HG03432 (cell line): ENCODE results near the gene ASPSCR1.
"Not testable (repeated sequence)": the region's sequence is repeated elsewhere in the genome, so short reads cannot be mapped to it uniquely, and the experiment has no call there.

ENCODE experiments used
- ATAC-seq: cut with Tn5 transposase; IDR thresholded peaks from one replicate; pipeline ENCODE4 v1.9.1; 2021; ENCODE audit warnings: mild to moderate bottlenecking, moderate library complexity; ENCODE audit not compliant: unreplicated experiment

Gene ASPSCR1

GRCh38 chr17:81981511-81981910 lies 4.1 kb downstream of the ASPSCR1 start:
- not testable (repeated sequence) for ATAC-seq

DNA sequence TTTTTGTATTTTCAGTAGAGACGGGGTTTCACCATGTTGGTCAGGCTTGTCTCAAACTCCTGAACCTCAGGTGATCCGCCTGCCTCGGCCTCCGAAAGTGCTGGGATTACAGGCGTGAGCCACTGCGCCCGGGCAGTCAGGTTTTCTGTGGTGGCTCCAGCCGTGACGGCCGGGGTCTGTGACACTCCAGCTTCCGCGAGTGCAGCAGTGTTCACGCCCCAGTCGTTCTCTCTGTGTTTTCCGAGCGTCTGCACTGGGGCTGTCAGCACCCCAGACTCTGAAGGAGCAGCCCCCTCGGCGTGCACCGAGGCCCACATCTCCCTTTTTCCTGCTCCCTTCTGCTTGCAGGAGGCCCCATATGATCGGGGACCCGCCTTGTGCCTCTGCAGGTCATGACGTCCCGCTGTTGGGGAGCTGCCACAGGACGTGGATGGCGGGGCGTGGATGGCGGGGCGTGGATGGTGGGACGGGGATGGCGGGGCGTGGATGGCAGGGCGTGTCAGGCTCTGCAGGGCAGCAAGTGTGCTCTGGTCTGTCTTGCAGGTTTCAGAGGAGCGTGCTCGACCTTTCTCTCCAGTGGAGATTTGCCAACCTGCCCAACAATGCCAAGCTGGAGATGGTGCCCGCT lies 5.7 kb downstream of the ASPSCR1 start:
- no peak for ATAC-seq

GRCh38 chr17:81983639-81984373 lies 6.4 kb downstream of the ASPSCR1 start:
- no peak for ATAC-seq

- ATAC-seq: no peak
Measured at GRCh38 chr17:81984773-81985410, 7.5 kb downstream of the ASPSCR1 start.

DNA sequence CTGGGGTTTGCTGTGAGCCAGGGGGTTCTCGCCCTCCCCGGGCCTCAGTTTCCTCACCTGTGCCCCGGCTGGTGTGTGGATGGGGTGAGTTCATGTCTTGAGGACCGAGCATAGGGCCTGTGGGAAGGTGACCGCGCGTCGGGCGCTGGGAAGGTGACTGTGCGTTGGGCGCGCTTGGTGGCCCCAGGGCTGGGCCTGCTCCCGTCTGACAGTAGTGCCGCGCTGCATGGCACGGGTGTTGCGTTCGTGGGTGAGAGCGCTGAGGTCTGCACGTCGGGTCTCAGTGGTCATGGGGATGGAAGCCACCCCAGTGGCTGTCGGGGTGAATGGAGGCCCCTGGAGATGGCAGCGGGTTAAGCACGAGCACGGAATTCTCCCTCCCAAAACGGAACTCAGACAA lies 9.2 kb downstream of the ASPSCR1 start:
- ATAC-seq: no peak

DNA sequence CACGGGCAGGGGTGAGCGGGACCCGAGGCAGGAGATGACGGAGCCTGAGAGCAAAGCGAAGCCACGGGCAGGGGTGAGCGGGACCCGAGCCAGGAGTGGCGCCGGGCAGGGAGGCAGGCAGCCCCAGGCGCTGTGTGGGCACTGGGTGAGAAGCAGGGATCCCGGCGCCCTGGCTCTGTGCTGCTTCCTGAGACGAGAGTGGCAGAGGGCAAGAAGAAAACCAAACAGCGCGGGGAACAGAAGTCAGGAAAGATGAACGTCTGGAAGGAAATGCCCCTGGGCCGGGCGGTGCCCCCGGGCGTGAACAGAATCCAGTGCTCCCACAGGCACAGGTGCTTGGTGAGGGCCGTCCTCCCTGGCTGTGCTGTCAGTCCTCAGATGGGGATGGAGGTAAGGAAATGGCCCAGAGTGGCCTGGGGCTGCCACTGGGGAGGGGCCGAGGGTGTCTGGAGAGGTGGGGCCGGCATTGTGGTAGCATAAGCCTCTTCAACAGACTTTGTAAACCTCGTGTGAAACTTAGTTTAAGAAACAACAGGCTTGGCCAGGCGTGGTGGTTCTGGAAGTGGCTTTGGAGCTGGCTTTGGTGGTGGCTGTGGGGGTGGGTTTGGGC lies 9.8 kb downstream of the ASPSCR1 start:
- no peak for ATAC-seq

- no peak for ATAC-seq
Measured at GRCh38 chr17:81990836-81991683, 13.6 kb downstream of the ASPSCR1 start.

DNA sequence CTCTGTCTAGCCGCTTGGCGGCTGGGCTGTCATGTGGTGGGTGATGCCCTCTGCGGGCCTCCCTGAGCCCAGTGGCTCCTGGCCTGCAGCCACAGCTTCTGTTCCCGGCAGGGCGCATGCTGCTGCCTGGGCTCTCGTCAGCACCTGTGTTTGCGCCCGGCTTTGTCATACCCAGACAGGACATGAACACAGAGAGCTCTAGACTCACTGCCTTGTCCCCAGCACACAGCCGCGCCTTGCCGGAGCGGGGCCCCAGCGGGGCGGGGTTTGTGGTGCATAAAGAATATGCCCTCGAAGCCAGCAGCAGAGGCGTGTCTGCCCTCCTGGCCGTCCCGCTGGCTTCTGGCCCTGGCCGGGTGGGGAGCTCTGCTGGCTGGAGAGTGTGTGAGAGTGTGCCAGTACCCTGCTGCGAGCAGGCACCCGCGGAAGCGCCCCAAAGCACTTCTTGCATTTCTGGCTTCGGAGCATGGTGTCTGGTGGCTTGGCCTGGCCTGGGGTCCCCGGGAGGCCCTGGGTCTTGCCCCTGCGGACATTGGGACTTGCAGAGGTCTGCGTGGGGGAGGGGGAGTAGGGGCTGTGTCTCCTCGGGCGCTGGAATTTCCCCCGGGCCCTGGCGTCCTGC lies 14.4 kb downstream of the ASPSCR1 start:
- ATAC-seq: no peak

DNA sequence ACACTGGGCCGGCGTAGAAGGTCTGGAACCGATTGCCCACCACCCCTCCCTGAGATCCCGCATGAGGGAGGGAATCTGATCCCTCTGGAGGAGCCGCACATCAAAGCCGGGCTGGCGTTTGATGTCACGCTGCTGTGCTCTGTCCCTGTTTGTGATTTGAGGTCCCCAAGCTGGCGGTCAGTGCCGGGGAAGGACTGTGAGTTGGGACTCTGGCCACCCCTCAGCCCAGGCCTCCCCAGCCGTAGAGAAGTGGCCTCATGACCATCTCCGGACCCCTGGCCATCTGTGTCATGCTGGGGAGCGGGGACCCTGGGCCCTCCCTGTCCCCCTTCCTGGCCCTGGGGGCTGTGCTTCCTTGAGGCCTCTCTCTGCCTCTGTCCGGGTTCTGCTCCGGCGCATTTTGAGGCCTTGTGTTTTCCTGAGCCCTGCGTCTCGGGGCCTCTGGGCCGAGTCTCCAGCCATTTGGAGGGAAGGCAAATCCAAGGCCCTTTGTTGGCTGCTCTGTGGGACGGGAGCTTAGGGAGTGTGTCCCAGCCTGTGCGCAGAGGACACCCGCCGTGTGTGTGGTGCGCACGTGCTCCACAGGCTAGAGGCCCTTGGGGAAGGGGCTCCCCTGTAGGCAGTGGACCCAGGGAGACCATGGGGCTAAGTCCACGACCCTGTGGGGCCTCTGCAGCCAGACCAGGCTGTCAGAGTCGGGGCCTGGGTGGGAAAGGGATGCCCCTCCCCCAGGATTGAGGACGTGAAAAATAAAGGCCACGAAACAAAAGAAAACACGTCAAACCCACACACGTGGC lies 15.1 kb downstream of the ASPSCR1 start:
- ATAC-seq: no peak

GRCh38 chr17:81993729-81994592 lies 16.5 kb downstream of the ASPSCR1 start:
- ATAC-seq: no peak

GRCh38 chr17:81994593-81995462 lies 17.4 kb downstream of the ASPSCR1 start:
- ATAC-seq: no peak

- ATAC-seq: no peak
Measured at GRCh38 chr17:81995463-81996231, 18.2 kb downstream of the ASPSCR1 start.

- no peak for ATAC-seq
Measured at GRCh38 chr17:81996232-81996756, 18.9 kb downstream of the ASPSCR1 start.

- no peak for ATAC-seq
Measured at GRCh38 chr17:81996757-81997441, 19.5 kb downstream of the ASPSCR1 start.

GRCh38 chr17:81998212-81998611 lies 20.8 kb downstream of the ASPSCR1 start:
- ATAC-seq: no peak
